GM12801 (cell line): Measurements from ENCODE around the gene ARHGEF11.

ENCODE experiments used
- TF ChIP-seq, protein P1 (sequence below): IDR thresholded peaks from one replicate; pipeline ENCODE4 v1.5.1; 2011; ENCODE audit warnings: control low read depth; ENCODE audit not compliant: insufficient read length; ENCODE audit errors: extremely low read depth

Gene ARHGEF11

DNA sequence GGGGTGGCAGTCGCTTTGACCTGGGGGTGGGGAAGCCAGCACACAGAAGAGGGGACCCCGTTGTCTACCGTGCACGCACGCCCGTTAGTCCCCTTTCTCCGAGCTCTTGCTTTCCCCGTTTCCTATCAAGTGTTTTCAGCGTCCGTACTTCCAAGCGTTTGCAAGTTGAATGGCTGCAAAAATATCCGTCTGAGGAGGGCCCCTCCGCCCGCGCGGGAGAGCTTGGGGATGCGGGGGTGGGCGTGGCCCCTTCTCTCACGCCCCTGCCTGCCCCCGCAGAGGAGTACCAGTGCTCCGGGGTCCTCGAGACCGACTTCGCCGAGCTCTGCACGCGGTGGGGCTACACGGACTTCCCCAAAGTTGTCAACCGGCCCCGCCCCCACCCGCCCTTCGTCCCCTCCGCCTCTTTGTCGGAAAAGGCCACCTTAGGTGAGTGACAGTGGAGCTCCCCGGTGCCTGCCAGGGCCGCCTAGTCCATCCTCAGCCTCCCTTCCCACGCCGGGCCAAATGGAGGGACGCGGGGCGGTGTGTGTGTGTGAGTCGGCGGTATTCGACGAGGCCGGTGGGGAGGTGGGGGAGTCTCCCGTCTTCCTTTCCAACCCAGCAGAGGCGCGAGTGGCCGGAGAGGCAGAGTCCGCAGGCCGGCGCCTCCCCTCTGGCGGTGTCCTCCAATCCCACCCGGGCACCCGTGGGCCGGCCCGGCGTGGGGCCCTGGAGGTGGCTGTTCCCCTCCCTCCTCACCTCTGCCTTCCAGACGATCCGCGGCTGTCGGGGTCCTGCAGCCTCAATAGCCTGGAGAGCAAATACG is 121.7 kb downstream of the ARHGEF11 start:
- TF ChIP-seq, protein P1, sequence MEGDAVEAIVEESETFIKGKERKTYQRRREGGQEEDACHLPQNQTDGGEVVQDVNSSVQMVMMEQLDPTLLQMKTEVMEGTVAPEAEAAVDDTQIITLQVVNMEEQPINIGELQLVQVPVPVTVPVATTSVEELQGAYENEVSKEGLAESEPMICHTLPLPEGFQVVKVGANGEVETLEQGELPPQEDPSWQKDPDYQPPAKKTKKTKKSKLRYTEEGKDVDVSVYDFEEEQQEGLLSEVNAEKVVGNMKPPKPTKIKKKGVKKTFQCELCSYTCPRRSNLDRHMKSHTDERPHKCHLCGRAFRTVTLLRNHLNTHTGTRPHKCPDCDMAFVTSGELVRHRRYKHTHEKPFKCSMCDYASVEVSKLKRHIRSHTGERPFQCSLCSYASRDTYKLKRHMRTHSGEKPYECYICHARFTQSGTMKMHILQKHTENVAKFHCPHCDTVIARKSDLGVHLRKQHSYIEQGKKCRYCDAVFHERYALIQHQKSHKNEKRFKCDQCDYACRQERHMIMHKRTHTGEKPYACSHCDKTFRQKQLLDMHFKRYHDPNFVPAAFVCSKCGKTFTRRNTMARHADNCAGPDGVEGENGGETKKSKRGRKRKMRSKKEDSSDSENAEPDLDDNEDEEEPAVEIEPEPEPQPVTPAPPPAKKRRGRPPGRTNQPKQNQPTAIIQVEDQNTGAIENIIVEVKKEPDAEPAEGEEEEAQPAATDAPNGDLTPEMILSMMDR, result no peak

DNA sequence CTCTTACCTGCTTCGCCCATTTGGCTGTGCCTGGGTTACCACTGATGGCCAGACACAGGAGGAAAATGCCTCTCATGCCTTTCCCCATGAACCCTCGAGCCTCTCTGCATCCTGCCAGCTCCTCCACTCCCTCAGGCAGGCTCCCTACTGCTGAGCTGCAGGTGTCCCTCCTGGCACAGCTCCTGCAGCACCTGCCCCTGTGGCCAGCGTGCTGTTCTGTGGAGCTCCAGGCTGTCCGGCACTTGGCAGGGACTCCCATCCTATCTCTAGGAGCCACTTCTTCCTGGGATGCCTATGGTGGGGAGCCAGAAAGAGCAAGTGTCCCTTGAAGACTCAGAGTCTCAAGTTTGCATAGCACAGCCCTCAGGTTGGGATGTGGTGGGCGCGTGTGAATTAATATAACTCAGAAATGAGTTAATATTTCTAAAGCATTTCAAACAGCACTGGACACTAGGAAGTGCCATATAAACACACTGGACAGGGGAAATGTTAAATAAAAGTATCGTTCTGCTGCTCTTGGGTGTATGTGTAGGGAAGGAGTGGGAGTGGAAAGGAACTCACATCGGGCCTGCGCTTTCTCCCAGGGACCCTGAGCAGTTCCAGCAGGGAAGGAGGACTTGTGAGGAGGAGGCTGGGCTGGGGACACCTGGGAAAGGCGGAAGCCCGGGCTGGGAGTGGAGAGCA is 122.4 kb downstream of the ARHGEF11 start:
- TF ChIP-seq, protein P1, result no peak

DNA sequence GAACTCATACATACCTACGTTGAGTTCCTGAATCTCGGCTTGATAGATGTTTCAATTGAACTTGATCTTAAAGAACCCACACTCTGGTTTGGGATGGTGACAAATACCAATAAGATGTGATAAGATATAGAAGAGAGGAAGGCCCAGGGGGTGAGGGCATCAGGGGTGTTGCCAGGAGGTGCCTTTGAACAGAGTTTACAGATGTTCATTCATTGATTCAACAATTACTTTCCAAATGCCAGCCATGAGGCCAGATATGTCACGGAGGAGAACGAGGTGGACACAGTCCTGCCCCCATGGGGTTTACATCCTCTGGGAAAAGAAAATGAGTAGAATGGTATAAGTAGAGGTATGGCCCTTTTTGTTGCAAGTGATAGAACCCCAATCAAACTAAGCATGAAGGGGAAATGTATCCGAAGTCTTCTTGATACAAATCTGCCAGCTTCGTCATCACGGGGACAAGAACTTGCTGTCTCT is 124.5 kb downstream of the ARHGEF11 start:
- TF ChIP-seq, protein P1, result no peak

DNA sequence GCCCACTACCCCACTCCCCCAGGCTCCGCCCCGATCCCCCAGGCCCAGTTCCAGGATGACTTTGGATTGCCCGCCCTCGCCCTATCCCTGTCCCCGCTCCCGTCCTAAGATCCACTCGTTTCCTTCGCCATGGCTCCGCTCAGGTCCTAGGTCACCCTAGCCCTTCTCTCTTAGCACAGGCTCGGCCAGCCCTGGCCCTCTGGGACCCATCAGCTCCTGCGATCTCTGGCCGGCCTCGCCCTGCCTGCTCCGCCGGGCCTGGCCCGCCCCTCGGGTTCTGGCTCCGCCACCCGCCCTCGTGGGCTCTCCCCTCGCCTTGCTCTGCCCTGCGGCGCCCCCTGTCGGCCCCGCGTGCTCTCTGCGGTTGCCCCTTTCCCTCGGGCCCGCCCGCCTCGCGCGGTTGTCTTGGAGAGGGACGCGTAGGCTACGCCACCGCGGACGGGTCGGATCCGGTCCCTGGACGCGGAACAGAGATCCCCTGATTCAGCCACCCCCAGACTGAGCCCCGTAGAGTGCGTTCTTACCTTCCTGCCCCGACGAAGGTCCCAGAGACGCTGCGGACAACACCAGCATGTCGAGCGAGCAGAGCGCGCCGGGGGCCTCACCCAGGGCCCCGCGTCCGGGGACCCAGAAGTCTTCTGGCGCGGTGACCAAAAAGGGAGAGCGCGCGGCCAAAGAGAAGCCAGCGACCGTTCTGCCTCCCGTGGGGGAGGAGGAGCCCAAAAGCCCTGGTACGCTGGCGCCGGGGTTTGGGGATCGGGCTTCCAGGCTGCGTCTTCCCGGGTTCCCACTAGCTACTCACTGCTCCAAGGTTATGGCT is 125.1 kb downstream of the ARHGEF11 start, which contains the start of gene LRRC71:
LRRC71 (plus strand) TSS at position 400 of the 820 bp plus-strand sequence; CDS start at position 572, 172 bp downstream.
- TF ChIP-seq, protein P1, result no peak

DNA sequence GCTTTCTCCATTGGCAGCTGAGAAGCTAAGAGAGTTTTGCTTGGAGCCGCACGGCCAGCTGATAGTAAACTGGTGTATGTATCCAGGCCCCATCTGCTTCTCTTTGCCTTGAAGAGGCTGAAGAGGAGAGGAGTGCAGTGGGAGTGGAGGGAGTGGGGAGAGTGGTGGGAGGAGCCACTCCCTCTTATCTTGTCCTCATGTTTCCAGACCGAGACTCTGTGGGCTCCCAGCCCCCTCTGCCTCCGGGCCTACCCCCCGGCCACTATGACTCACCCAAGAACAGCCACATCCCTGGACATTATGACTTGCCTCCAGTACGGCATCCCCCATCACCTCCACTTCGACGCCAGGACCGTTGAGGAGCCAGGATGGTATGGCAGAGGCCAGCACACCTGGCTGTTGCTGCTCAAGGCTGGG is 131.1 kb downstream of the ARHGEF11 start:
- TF ChIP-seq, protein P1, result no peak

DNA sequence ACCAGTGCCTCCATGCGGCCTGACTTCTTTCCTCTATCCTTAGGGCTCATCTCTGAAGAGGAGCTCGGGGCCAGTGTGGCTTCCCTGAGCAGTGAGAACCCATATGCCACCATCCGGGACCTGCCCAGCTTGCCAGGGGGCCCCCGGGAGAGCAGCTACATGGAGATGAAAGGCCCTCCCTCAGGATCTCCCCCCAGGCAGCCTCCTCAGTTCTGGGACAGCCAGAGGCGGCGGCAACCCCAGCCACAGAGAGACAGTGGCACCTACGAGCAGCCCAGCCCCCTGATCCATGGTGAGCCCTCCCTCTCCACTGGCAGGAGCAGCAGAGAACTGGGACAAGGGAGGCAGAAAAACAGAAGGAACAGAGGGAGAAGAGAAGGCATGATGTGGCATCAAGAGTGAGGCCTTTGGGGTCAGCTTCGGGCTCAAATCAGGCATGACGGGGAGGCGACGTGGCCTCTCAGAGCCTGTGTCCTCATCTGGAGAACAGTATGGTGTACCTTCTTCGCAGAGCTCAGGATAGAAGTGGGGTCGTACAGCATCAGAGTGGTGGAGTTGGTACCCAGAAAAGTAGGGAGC is 131.6 kb downstream of the ARHGEF11 start:
- TF ChIP-seq, protein P1, result no peak
